K562 (cell line): ENCODE data around the gene COL9A2. TPM values are rescaled to one million over a fixed set of nuclear protein-coding genes. Genes with fewer than 3 reads are reported as not detected.

Experiments
- ARID3A ChIP-seq: IDR thresholded peaks from 2 replicates; pipeline ENCODE4 v1.6.1; 2012; ENCODE audit warnings: low read depth, low read length, improper control_type of control experiment, borderline replicate concordance
- ARNT ChIP-seq, 2 experiments: fragments of 450-650 bp; IDR thresholded peaks; 2 replicates each; pipeline ENCODE4 v1.6.1; 2016; ENCODE audit warnings: mild to moderate bottlenecking in 1 of 2
- BCL6 ChIP-seq: fragments of 250-450 bp; sonication (Bioruptor Pico); IDR thresholded peaks from 2 replicates; pipeline ENCODE4 v1.4.0; 2020
- CHAMP1 ChIP-seq: fragments of 450-650 bp; IDR thresholded peaks from 2 replicates; pipeline ENCODE4 v1.6.1; 2016; ENCODE audit warnings: mild to moderate bottlenecking
- DDX20 ChIP-seq: fragments of 450-650 bp; IDR thresholded peaks from 2 replicates; pipeline ENCODE4 v1.6.1; 2016; ENCODE audit warnings: missing genetic modification characterization, low read depth, mild to moderate bottlenecking, missing compliant biosample characterization, moderate library complexity
- EZH2 ChIP-seq: IDR thresholded peaks from 2 replicates; pipeline ENCODE4 v1.6.1; 2012; ENCODE audit warnings: low read depth, mild to moderate bottlenecking, inconsistent platforms, low read length, borderline replicate concordance
- GTF2A2 ChIP-seq: IDR thresholded peaks from 2 replicates; pipeline ENCODE4 v1.6.1; 2016; ENCODE audit warnings: mild to moderate bottlenecking, missing genetic modification characterization, missing compliant biosample characterization
- MAFF ChIP-seq: IDR thresholded peaks from 2 replicates; pipeline ENCODE4 v1.6.1; 2012; ENCODE audit warnings: low read length, improper control_type of control experiment
- SNAPC5 ChIP-seq: fragments of 250-450 bp; sonication (Bioruptor Pico); IDR thresholded peaks from 2 replicates; pipeline ENCODE4 v1.8.0; 2021; ENCODE audit warnings: moderate library complexity, mild to moderate bottlenecking, inconsistent platforms
- STAT5B ChIP-seq: fragments of 250-450 bp; sonication (Bioruptor Pico); IDR thresholded peaks from 2 replicates; pipeline ENCODE4 v1.8.0; 2021; ENCODE audit warnings: mild to moderate bottlenecking, inconsistent platforms
- XRCC5 ChIP-seq: fragments of 200-400 bp; formaldehyde crosslinking; IDR thresholded peaks from 2 replicates; pipeline ENCODE4 v1.6.1; 2017; ENCODE audit warnings: low read depth, mild to moderate bottlenecking, low read length
- ZBTB7A ChIP-seq: IDR thresholded peaks from 2 replicates; pipeline ENCODE4 v1.6.1; 2011; ENCODE audit warnings: low read depth, mild to moderate bottlenecking, low read length, moderate library complexity, borderline replicate concordance; ENCODE audit not compliant: control insufficient read depth
- polyA plus RNA-seq, 8 experiments: library from polyadenylated mRNA; depleted of rRNA in 4 of 8; stranded (reverse) in 5 of 8; unstranded in 3 of 8; fragments of >200 nt; fragmentation: Nextera tagmentation in 2 of 8; fragmentation: Illumina TruSeq in 1 of 8; extraction: Ambion mirVana in 2 of 8; extraction: Trizol in 1 of 8; gene quantifications; 2 replicates each; pipeline versions ENCODE4 v1.2.1 to v1.2.3, GENCODE V29; 2011 to 2014; ENCODE audit warnings: inconsistent platforms in 1 of 8, missing spikeins in 1 of 8
- total RNA-seq, 7 experiments: library from RNA; depleted of rRNA in 6 of 7; stranded (reverse); fragments of >200 nt in 6 of 7; fragmentation: Illumina TruSeq in 2 of 7; extraction: Trizol in 2 of 7; gene quantifications; 2 replicates each; pipeline versions ENCODE4 v1.2.1 to v1.2.3, GENCODE V29; 2011 to 2021; ENCODE audit warnings: low replicate concordance in 1 of 7
- TF ChIP-seq, protein P1 (sequence below): sonication (generic); formaldehyde crosslinking; IDR thresholded peaks from 2 replicates; pipeline ENCODE4 v1.8.1; 2023; ENCODE audit warnings: mild to moderate bottlenecking, missing genetic modification reagents
- TF ChIP-seq, protein P2 (sequence below): IDR thresholded peaks from 3 replicates; pipeline ENCODE4 v1.6.1; 2011; ENCODE audit warnings: borderline replicate concordance, mild to moderate bottlenecking, moderate library complexity; ENCODE audit not compliant: insufficient read length; ENCODE audit errors: extremely low read depth
- TF ChIP-seq, protein P3 (sequence below): fragments of 450-650 bp; formaldehyde crosslinking; IDR thresholded peaks from 2 replicates; pipeline ENCODE4 v1.4.0; 2020; ENCODE audit warnings: mild to moderate bottlenecking, mixed read lengths

Gene COL9A2
- total and polyA plus RNA-seq, 9 of the 15 experiments (the other 6 are each of a cell fraction or from before 2014, with no cell fraction given) = 0.03 to 2.2 (median 0.31) TPM

GRCh38 chr1:40257688-40258444, 59.2 kb downstream of the COL9A2 start, which contains the start of gene ZMPSTE24 (continued):
- TF ChIP-seq, protein P1, sequence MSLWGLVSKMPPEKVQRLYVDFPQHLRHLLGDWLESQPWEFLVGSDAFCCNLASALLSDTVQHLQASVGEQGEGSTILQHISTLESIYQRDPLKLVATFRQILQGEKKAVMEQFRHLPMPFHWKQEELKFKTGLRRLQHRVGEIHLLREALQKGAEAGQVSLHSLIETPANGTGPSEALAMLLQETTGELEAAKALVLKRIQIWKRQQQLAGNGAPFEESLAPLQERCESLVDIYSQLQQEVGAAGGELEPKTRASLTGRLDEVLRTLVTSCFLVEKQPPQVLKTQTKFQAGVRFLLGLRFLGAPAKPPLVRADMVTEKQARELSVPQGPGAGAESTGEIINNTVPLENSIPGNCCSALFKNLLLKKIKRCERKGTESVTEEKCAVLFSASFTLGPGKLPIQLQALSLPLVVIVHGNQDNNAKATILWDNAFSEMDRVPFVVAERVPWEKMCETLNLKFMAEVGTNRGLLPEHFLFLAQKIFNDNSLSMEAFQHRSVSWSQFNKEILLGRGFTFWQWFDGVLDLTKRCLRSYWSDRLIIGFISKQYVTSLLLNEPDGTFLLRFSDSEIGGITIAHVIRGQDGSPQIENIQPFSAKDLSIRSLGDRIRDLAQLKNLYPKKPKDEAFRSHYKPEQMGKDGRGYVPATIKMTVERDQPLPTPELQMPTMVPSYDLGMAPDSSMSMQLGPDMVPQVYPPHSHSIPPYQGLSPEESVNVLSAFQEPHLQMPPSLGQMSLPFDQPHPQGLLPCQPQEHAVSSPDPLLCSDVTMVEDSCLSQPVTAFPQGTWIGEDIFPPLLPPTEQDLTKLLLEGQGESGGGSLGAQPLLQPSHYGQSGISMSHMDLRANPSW (CRISPR knock-in tag) = peak; percentile 36
- TF ChIP-seq CHAMP1 = peak; percentile 89
- TF ChIP-seq ZBTB7A = peak; percentile 93
- peak; percentile 99 for TF ChIP-seq XRCC5
- TF ChIP-seq ARID3A = no peak
- peak; percentile 79 to 96; a peak in 3 of 4 replicates for TF ChIP-seq ARNT (IDR thresholded peaks at IDR 0.05)
- TF ChIP-seq GTF2A2 (tag) = peak; percentile 79
- TF ChIP-seq EZH2 = no peak
- peak; percentile 59; the same call in 1 of the 2 replicates for TF ChIP-seq BCL6
- TF ChIP-seq DDX20 (tag) = no peak
- no peak for TF ChIP-seq STAT5B (CRISPR knock-in tag)
- TF ChIP-seq, protein P2, sequence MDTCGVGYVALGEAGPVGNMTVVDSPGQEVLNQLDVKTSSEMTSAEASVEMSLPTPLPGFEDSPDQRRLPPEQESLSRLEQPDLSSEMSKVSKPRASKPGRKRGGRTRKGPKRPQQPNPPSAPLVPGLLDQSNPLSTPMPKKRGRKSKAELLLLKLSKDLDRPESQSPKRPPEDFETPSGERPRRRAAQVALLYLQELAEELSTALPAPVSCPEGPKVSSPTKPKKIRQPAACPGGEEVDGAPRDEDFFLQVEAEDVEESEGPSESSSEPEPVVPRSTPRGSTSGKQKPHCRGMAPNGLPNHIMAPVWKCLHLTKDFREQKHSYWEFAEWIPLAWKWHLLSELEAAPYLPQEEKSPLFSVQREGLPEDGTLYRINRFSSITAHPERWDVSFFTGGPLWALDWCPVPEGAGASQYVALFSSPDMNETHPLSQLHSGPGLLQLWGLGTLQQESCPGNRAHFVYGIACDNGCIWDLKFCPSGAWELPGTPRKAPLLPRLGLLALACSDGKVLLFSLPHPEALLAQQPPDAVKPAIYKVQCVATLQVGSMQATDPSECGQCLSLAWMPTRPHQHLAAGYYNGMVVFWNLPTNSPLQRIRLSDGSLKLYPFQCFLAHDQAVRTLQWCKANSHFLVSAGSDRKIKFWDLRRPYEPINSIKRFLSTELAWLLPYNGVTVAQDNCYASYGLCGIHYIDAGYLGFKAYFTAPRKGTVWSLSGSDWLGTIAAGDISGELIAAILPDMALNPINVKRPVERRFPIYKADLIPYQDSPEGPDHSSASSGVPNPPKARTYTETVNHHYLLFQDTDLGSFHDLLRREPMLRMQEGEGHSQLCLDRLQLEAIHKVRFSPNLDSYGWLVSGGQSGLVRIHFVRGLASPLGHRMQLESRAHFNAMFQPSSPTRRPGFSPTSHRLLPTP = no peak
- TF ChIP-seq MAFF = 0 out of 2 replicates have a peak, but pooled peaks have one; percentile 0
- TF ChIP-seq, protein P3, sequence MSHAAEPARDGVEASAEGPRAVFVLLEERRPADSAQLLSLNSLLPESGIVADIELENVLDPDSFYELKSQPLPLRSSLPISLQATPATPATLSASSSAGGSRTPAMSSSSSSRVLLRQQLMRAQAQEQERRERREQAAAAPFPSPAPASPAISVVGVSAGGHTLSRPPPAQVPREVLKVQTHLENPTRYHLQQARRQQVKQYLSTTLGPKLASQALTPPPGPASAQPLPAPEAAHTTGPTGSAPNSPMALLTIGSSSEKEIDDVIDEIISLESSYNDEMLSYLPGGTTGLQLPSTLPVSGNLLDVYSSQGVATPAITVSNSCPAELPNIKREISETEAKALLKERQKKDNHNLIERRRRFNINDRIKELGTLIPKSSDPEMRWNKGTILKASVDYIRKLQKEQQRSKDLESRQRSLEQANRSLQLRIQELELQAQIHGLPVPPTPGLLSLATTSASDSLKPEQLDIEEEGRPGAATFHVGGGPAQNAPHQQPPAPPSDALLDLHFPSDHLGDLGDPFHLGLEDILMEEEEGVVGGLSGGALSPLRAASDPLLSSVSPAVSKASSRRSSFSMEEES = no peak
- TF ChIP-seq SNAPC5 = no peak
